CD4-positive, alpha-beta T cell (primary cell): ENCODE measurements around the gene MON2. TPM values are rescaled to one million over a fixed set of nuclear protein-coding genes. Genes with fewer than 3 reads are reported as not detected.

ENCODE experiments used
- ATAC-seq: fragments of 200-7000 bp; cut with Tn5 transposase; one replicate; pipeline ENCODE4 v1.10.0; 2022; ENCODE audit warnings: mild to moderate bottlenecking; ENCODE audit not compliant: poor library complexity
- CTCF ChIA-PET: fragments of 350-600 bp; sonication (Branson Sonifier 250); formaldehyde crosslinking; loops from one replicate; lab custom pipeline; 2021; ENCODE audit warnings: antibody characterized with exemption, inconsistent platforms; lab: Charles Lee
- POLR2A ChIA-PET: fragments of 350-600 bp; sonication (Branson Sonifier 250); formaldehyde crosslinking; loops from one replicate; lab custom pipeline; 2021; ENCODE audit warnings: antibody characterized with exemption, inconsistent platforms; lab: Charles Lee
- DNase-seq, 14 experiments: peaks; one replicate each; pipeline ENCODE4 v3.0.0-alpha.2; 2013 to 2020; ENCODE audit warnings: mixed read lengths in 2 of 14
- H3K27ac ChIP-seq, 2 donors: one replicate each; pipeline versions ENCODE4 v1.5.1 to v1.7.0; 2013; ENCODE audit warnings: low read length in 2 of 2, low read depth in 1 of 2, mild to moderate bottlenecking in 1 of 2
- H3K27me3 ChIP-seq, 2 experiments: 1 replicate in 1 of 2; 2 replicates in 1 of 2; pipeline versions ENCODE4 v1.6.1 to v1.7.0; 2013; ENCODE audit warnings: low read length in 2 of 2, control low read depth in 1 of 2, mild to moderate bottlenecking in 1 of 2, moderate library complexity in 1 of 2; ENCODE audit not compliant: insufficient read depth in 2 of 2, control insufficient read depth in 1 of 2
- H3K36me3 ChIP-seq: one replicate; pipeline ENCODE4 v1.6.1; 2013; ENCODE audit warnings: low read length, control low read depth; ENCODE audit not compliant: insufficient read depth
- H3K4me1 ChIP-seq: one replicate; pipeline ENCODE4 v1.6.1; 2013; ENCODE audit warnings: low read length, control low read depth; ENCODE audit not compliant: insufficient read depth
- H3K4me3 ChIP-seq: one replicate; pipeline ENCODE4 v1.5.1; 2013; ENCODE audit warnings: mild to moderate bottlenecking, low read length, moderate library complexity
- H3K9me3 ChIP-seq, 2 experiments: 1 replicate in 1 of 2; 2 replicates in 1 of 2; pipeline versions ENCODE4 v1.6.1 to v1.7.0; 2013; ENCODE audit warnings: low read length in 2 of 2, mild to moderate bottlenecking in 2 of 2, control low read depth in 1 of 2, moderate library complexity in 1 of 2; ENCODE audit not compliant: control insufficient read depth in 1 of 2, insufficient read depth in 1 of 2
- H3K27ac Mint-ChIP-seq: one replicate; pipeline ENCODE4 v1.8.0; 2020; ENCODE audit warnings: mixed read lengths
- H3K27me3 Mint-ChIP-seq: one replicate; pipeline ENCODE4 v1.8.0; 2021; ENCODE audit warnings: mixed read lengths
- H3K36me3 Mint-ChIP-seq: one replicate; pipeline ENCODE4 v1.8.0; 2021; ENCODE audit warnings: low read depth, mixed read lengths
- H3K4me1 Mint-ChIP-seq: one replicate; pipeline ENCODE4 v1.8.0; 2021; ENCODE audit warnings: low read depth, mixed read lengths
- H3K4me3 Mint-ChIP-seq: one replicate; pipeline ENCODE4 v1.8.0; 2020; ENCODE audit warnings: mild to moderate bottlenecking, mixed read lengths
- H3K9me3 Mint-ChIP-seq: one replicate; pipeline ENCODE4 v1.8.0; 2020; ENCODE audit warnings: mixed read lengths
- CTCF ChIP-seq: fragments of 200-600 bp; IDR thresholded peaks from one replicate; pipeline ENCODE4 v1.8.0; 2022; ENCODE audit warnings: antibody characterized with exemption, mild to moderate bottlenecking
- intact Hi-C, 2 experiments: fragments of 100-400 bp; cut with DNase I in 1 of 2; cut with micrococcal nuclease in 1 of 2; formaldehyde crosslinking; loops; one replicate each; pipeline versions ENCODE4 v1.15.1 to v1.9.0; 2023 to 2025; cut with DNase I, micrococcal nuclease
- total RNA-seq, 174 experiments: library from RNA in 2 of 174; stranded (reverse) in 2 of 174; gene quantifications; one replicate each; pipeline ENCODE4 v1.2.3 and lab custom pipeline; 2021 to 2026

The MON2 gene
- total RNA-seq, 2 experiments from 2014 or later, result 51.8 to 52.6 TPM

GRCh38 chr12:62578726-62579125 lies 112.1 kb downstream of the MON2 start:
- H3K27me3 Mint-ChIP-seq, result no peaks in the 10 kb centered on the region
- no peaks in the 10 kb centered on the region for H3K9me3 ChIP-seq
- H3K9me3 Mint-ChIP-seq, result no peaks in the 10 kb centered on the region
- ChIA-PET CTCF (interaction anchor here (0.9 to 1.3 kb wide), 3 partner anchors 14 to 220 kb away, joined by 3 read pairs; no protein-coding TSS in a partner anchor), POLR2A (no interaction called here)
- no peak overlapping the region for H3K27ac ChIP-seq
- no peak overlapping the region for H3K4me3 Mint-ChIP-seq
- H3K4me3 ChIP-seq, result no peak overlapping the region
- peaks cover 37% of the 10 kb centered on the region for H3K36me3 ChIP-seq
- no peaks in the 10 kb centered on the region for H3K4me1 ChIP-seq
- ATAC-seq (no peak), DNase-seq (no peak)
- no peak overlapping the region for H3K27ac Mint-ChIP-seq
- H3K36me3 Mint-ChIP-seq, result peaks cover 51% of the 10 kb centered on the region
- no peaks in the 10 kb centered on the region for H3K4me1 Mint-ChIP-seq
- H3K27me3 ChIP-seq, result no peaks in the 10 kb centered on the region
- intact Hi-C loops, result no loop called here
- TF ChIP-seq CTCF, result no peak

GRCh38 chr12:62581288-62582064 lies 114.8 kb downstream of the MON2 start:
- Mint-ChIP-seq H3K4me3 (no peak overlapping the region), H3K4me1 (no peaks in the 10 kb centered on the region), H3K9me3 (no peaks in the 10 kb centered on the region), H3K27ac (no peak overlapping the region), H3K27me3 (no peaks in the 10 kb centered on the region), H3K36me3 (peaks cover 57% of the 10 kb centered on the region)
- intact Hi-C loops, result loop anchor here (1.0 to 10.0 kb wide), 5 partner anchors 25 to 218 kb away; no protein-coding TSS in a partner anchor
- H3K27ac ChIP-seq, result no peak overlapping the region
- peaks cover 24% of the 10 kb centered on the region for H3K36me3 ChIP-seq
- ChIA-PET CTCF (interaction anchor here (0.6 to 2.5 kb wide), 7 partner anchors 25 to 248 kb away, joined by 3 to 17 read pairs (median 4); no protein-coding TSS in a partner anchor), POLR2A (interaction anchor here (0.6 to 2.0 kb wide), 5 partner anchors 12 to 218 kb away, joined by 3 to 12 read pairs (median 3); no protein-coding TSS in a partner anchor)
- H3K4me3 ChIP-seq, result no peak overlapping the region
- H3K27me3 ChIP-seq, result no peaks in the 10 kb centered on the region
- H3K9me3 ChIP-seq, result no peaks in the 10 kb centered on the region
- peak in 3 of 14 experiments; percentile 50 to 68 (median 65) for DNase-seq
- TF ChIP-seq CTCF, result peak; percentile 73
- ATAC-seq, result peak; percentile 55
- H3K4me1 ChIP-seq, result no peaks in the 10 kb centered on the region

- CTCF ChIA-PET, result interaction anchor here (0.9 to 2.5 kb wide), 6 partner anchors 24 to 247 kb away, joined by 3 to 17 read pairs (median 7); no protein-coding TSS in a partner anchor
Measured at GRCh38 chr12:62582065-62582366, 115.4 kb downstream of the MON2 start.

More at GRCh38 chr12:62582065-62582366, 115.4 kb downstream of the MON2 start:
- Histone ChIP-seq H3K27ac (no peak overlapping the region), H3K27me3 (no peaks in the 10 kb centered on the region), H3K36me3 (peaks cover 28% of the 10 kb centered on the region), H3K4me3 (no peak overlapping the region), H3K4me1 (no peaks in the 10 kb centered on the region), H3K9me3 (no peaks in the 10 kb centered on the region)
- Mint-ChIP-seq H3K4me3 (no peak overlapping the region), H3K4me1 (no peaks in the 10 kb centered on the region), H3K36me3 (peaks cover 57% of the 10 kb centered on the region), H3K27ac (no peak overlapping the region), H3K9me3 (no peaks in the 10 kb centered on the region), H3K27me3 (no peaks in the 10 kb centered on the region)
- POLR2A ChIA-PET, result interaction anchor here (0.7 to 2.0 kb wide), 4 partner anchors 11 to 217 kb away, joined by 3 to 12 read pairs (median 4); no protein-coding TSS in a partner anchor
- no peak for DNase-seq
- intact Hi-C loops, result loop anchor here in 1 of 2 experiments (10.0 kb wide), 1 partner anchor 133 kb away; no protein-coding TSS in a partner anchor
- no peak for ATAC-seq
- TF ChIP-seq CTCF, result peak; percentile 50
